ENCODE data around the gene ZNF516. TPM values are rescaled to one million over a fixed set of nuclear protein-coding genes. Genes with fewer than 3 reads are reported as not detected.

The ZNF516 gene
- total and polyA plus RNA-seq, 2 of the 13 experiments (the other 11 are each of a cell fraction or from before 2014, with no cell fraction given) = 16.6 to 18.7 TPM

DNA sequence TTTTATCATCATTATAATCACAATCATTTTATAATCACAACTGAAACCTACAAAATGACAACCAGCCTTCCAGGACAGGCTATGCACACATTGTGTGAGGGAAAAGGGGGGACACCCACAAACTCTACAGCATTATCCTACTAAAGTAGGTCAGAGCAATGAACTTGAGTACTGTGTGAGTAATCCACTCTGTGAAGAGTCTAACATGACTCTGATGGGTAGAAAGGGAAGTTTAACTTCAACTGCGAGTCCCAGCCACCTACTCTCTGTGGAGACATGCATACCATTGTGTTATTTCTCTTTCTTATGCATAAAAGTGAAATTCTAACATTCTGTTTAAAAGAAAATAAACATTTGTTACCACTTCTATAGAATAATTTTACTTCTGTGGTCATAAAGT lies 177.9 kb downstream of the ZNF516 start:
- no peak for DNase-seq (ENCODE audit: low spot score)
- intact Hi-C loops (cut with micrococcal nuclease; ENCODE audit: unreplicated experiment) = no loop called here
- FAIRE-seq = no peak
- no TSS peak for BruUV-seq (replicated peaks)
- H3K9me3 ChIP-seq (ENCODE audit: low read length) = no peaks in the 10 kb centered on the region
- H3K4me1 ChIP-seq (ENCODE audit: insufficient read depth, low read length) = peaks cover 6% of the 10 kb centered on the region; the same call in 1 of the 2 replicates
- WGBS (ENCODE audit: low lambda C conversion rate) = 0% methylated on average over 1 of the region's 1 CpG
- H3K4me3 ChIP-seq (replicated peaks in 1 of 3; ENCODE audit: insufficient read depth in 1 of 3, low read depth in 2 of 3, low read length in 3 of 3) = no peak overlapping the region
- no peaks in the 10 kb centered on the region for H3K79me2 ChIP-seq (ENCODE audit: insufficient read depth, low read length)
- H4K20me1 ChIP-seq (ENCODE audit: insufficient read depth, low read length) = no peaks in the 10 kb centered on the region
- no peak for ATAC-seq
- no peak for TF ChIP-seq KDM1A (CRISPR knock-in tag; IDR thresholded peaks at IDR 0.05)
- TF ChIP-seq, protein P1, sequence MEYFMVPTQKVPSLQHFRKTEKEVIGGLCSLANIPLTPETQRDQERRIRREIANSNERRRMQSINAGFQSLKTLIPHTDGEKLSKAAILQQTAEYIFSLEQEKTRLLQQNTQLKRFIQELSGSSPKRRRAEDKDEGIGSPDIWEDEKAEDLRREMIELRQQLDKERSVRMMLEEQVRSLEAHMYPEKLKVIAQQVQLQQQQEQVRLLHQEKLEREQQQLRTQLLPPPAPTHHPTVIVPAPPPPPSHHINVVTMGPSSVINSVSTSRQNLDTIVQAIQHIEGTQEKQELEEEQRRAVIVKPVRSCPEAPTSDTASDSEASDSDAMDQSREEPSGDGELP (IDR thresholded peaks at IDR 0.05; ENCODE audit: borderline replicate concordance, low read depth) = no peak
- TF ChIP-seq, protein P2, sequence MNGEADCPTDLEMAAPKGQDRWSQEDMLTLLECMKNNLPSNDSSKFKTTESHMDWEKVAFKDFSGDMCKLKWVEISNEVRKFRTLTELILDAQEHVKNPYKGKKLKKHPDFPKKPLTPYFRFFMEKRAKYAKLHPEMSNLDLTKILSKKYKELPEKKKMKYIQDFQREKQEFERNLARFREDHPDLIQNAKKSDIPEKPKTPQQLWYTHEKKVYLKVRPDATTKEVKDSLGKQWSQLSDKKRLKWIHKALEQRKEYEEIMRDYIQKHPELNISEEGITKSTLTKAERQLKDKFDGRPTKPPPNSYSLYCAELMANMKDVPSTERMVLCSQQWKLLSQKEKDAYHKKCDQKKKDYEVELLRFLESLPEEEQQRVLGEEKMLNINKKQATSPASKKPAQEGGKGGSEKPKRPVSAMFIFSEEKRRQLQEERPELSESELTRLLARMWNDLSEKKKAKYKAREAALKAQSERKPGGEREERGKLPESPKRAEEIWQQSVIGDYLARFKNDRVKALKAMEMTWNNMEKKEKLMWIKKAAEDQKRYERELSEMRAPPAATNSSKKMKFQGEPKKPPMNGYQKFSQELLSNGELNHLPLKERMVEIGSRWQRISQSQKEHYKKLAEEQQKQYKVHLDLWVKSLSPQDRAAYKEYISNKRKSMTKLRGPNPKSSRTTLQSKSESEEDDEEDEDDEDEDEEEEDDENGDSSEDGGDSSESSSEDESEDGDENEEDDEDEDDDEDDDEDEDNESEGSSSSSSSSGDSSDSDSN (CRISPR knock-in tag; IDR thresholded peaks at IDR 0.05) = no peak
- no peak for TF ChIP-seq SALL2 (CRISPR knock-in tag; IDR thresholded peaks at IDR 0.05)
- no peak for TF ChIP-seq ZNF253 (CRISPR knock-in tag; IDR thresholded peaks at IDR 0.05; ENCODE audit: borderline replicate concordance)
- TF ChIP-seq, protein P3, sequence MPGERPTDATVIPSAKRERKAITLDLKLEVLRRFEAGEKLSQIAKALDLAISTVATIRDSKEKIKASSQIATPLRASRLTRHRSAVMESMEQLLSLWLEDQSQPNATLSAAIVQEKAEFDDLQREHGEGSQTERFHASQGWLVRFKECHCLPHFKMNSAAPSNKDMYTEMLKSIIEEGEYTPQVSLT (CRISPR knock-in tag; IDR thresholded peaks at IDR 0.05; ENCODE audit: borderline replicate concordance, low read depth) = no peak
- TF ChIP-seq ZNF292 (CRISPR knock-in tag; IDR thresholded peaks at IDR 0.05; ENCODE audit: borderline replicate concordance, low read depth) = no peak
- TF ChIP-seq, protein P4, sequence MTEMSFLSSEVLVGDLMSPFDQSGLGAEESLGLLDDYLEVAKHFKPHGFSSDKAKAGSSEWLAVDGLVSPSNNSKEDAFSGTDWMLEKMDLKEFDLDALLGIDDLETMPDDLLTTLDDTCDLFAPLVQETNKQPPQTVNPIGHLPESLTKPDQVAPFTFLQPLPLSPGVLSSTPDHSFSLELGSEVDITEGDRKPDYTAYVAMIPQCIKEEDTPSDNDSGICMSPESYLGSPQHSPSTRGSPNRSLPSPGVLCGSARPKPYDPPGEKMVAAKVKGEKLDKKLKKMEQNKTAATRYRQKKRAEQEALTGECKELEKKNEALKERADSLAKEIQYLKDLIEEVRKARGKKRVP (CRISPR knock-in tag; IDR thresholded peaks at IDR 0.05) = no peak
- no peak for TF ChIP-seq SSRP1 (CRISPR knock-in tag; IDR thresholded peaks at IDR 0.05)
- TF ChIP-seq, protein P5, sequence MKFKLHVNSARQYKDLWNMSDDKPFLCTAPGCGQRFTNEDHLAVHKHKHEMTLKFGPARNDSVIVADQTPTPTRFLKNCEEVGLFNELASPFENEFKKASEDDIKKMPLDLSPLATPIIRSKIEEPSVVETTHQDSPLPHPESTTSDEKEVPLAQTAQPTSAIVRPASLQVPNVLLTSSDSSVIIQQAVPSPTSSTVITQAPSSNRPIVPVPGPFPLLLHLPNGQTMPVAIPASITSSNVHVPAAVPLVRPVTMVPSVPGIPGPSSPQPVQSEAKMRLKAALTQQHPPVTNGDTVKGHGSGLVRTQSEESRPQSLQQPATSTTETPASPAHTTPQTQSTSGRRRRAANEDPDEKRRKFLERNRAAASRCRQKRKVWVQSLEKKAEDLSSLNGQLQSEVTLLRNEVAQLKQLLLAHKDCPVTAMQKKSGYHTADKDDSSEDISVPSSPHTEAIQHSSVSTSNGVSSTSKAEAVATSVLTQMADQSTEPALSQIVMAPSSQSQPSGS (CRISPR knock-in tag; IDR thresholded peaks at IDR 0.05) = no peak
- no peak for TF ChIP-seq ZNF282 (IDR thresholded peaks at IDR 0.05; ENCODE audit: partially characterized antibody)
- no peak for TF ChIP-seq BCL6 (CRISPR knock-in tag; IDR thresholded peaks at IDR 0.05)
- TF ChIP-seq MEIS2 (CRISPR knock-in tag; IDR thresholded peaks at IDR 0.05) = no peak
- ChIA-PET CTCF (ENCODE audit: low intra/inter-chr PET ratio, low total read pairs) (no interaction called here), POLR2A (no interaction called here)
- H3K27ac ChIP-seq (ENCODE audit: extremely low read length, insufficient read depth, low read length) = no peak overlapping the region
- peaks cover 0 to 9% of the 10 kb centered on the region in 2 experiments; a peak in 1 of 5 replicates for H3K27me3 ChIP-seq (ENCODE audit: control insufficient read depth in 1 of 2, insufficient read depth in 2 of 2, low read length in 2 of 2)
- in situ Hi-C loops (cut with HindIII; ENCODE audit: extremely low pct_ligation_motif_present, low pct_unique_long_range_greater_than_20kb) = no loop called here
- no peak overlapping the region for H3K4me2 ChIP-seq (ENCODE audit: low read depth, low read length)
- H3K9ac ChIP-seq (ENCODE audit: insufficient read depth, low read depth, low read length) = no peak overlapping the region
- no peak overlapping the region for H2AFZ ChIP-seq (ENCODE audit: low read length)
- no peaks in the 10 kb centered on the region for H3K36me3 ChIP-seq (replicated peaks in 1 of 2; ENCODE audit: control insufficient read depth in 1 of 2, insufficient read depth in 2 of 2, low read length in 2 of 2)
